ENCODE data around the gene CLCN6. TPM values are rescaled to one million over a fixed set of nuclear protein-coding genes. Genes with fewer than 3 reads are reported as not detected.

CLCN6 gene
- total and polyA plus RNA-seq, 2 of the 8 experiments (the other 6 are each of a cell fraction or from before 2014, with no cell fraction given): 15.7 to 26.0 TPM

GRCh38 chr1:11855430-11855829, 49.4 kb downstream of the CLCN6 start:
- Histone ChIP-seq H4K20me1 (replicated peaks in 1 of 2; ENCODE audit: control insufficient read depth in 1 of 2, insufficient read depth in 2 of 2, low read length in 2 of 2) (peaks cover 0 to 6% of the 10 kb centered on the region in 2 experiments), H3K27ac (ENCODE audit: low read depth, low read length) (no peak overlapping the region), H3K18ac (ENCODE audit: extremely low read depth, low read length) (no peak overlapping the region), H2AK5ac (ENCODE audit: low read depth, low read length) (no peak overlapping the region), H3K4ac (replicated peaks; ENCODE audit: insufficient read length, low read depth, low read length) (no peak overlapping the region), H3K27me3 (replicated peaks in 1 of 4; ENCODE audit: control insufficient read depth in 3 of 4, extremely low read depth in 1 of 4, insufficient read depth in 3 of 4, low read length in 3 of 4) (peaks cover 0 to 22% (median 11%) of the 10 kb centered on the region in 4 experiments; a peak in 6 of 7 replicates), H3K14ac (ENCODE audit: insufficient read length) (no peak overlapping the region), H3K4me3 (ENCODE audit: extremely low read depth in 1 of 4, insufficient read depth in 2 of 4, low read depth in 3 of 4, low read length in 4 of 4) (no peak overlapping the region), H3K9ac (replicated peaks in 1 of 4; ENCODE audit: extremely low read depth in 1 of 4, low read depth in 3 of 4, low read length in 3 of 4) (no peak overlapping the region), H2AFZ (ENCODE audit: low read length) (no peak overlapping the region), H2BK120ac (replicated peaks; ENCODE audit: low read depth, low read length) (no peak overlapping the region), H2BK5ac (ENCODE audit: low read depth, low read length) (no peak overlapping the region), H4K5ac (ENCODE audit: insufficient read length, low read depth, low read length) (no peak overlapping the region), H3K9me3 (ENCODE audit: insufficient read depth in 2 of 2, low read depth in 1 of 2, low read length in 1 of 2) (no peaks in the 10 kb centered on the region), H2BK15ac (ENCODE audit: low read length) (no peak overlapping the region), H3K23ac (ENCODE audit: insufficient read length) (no peak overlapping the region), H2BK12ac (ENCODE audit: low read depth, low read length) (no peak overlapping the region), H3K79me1 (ENCODE audit: low read depth, low read length) (no peaks in the 10 kb centered on the region), H3K4me1 (replicated peaks in 1 of 4; ENCODE audit: control insufficient read depth in 3 of 4, insufficient read depth in 4 of 4, low read length in 3 of 4) (peaks cover 0 to 3% (median 1%) of the 10 kb centered on the region in 4 experiments; a peak in 1 of 7 replicates), H3K79me2 (ENCODE audit: control insufficient read depth in 1 of 2, insufficient read depth in 2 of 2, low read length in 2 of 2) (no peaks in the 10 kb centered on the region), H4K8ac (ENCODE audit: extremely low read depth, insufficient read depth, low read length) (no peak overlapping the region), H3K36me3 (ENCODE audit: control insufficient read depth in 2 of 4, insufficient read depth in 4 of 4, low read length in 3 of 4) (no peaks in the 10 kb centered on the region), H3K23me2 (ENCODE audit: low read depth, low read length) (peaks cover 3% of the 10 kb centered on the region; the same call in 1 of the 2 replicates), H4K91ac (replicated peaks; ENCODE audit: insufficient read length, low read length) (no peak overlapping the region), H3K4me2 (ENCODE audit: insufficient read depth in 1 of 2, low read depth in 2 of 2, low read length in 2 of 2) (no peak overlapping the region), H3K56ac (replicated peaks; ENCODE audit: insufficient read length, low read depth, low read length) (no peak overlapping the region), H2BK20ac (ENCODE audit: low read length) (no peak overlapping the region)
- DNase-seq (ENCODE audit: low read depth in 1 of 2, low spot score in 2 of 2) (no peak), FAIRE-seq (no peak)
- POLR2A ChIA-PET (ENCODE audit: partially characterized antibody): interaction anchor here (1.1 to 9.0 kb wide), 4 partner anchors 21 to 155 kb away, joined by 3 to 81 read pairs (median 4); no protein-coding TSS in a partner anchor
- WGBS, 2 experiments (ENCODE audit: extremely low coverage in 1 of 2, insufficient coverage in 1 of 2, insufficient read length in 1 of 2, insufficient replicate concordance in 2 of 2, low coverage in 1 of 2, low lambda C conversion rate in 2 of 2, missing lambda C conversion rate in 1 of 2): 92% methylated on average over 7 of the region's 8 CpGs; no CpG with 5 or more reads in 1 of the 2 experiments
- CTCF ChIA-PET (ENCODE audit: partially characterized antibody): interaction anchor here (0.6 to 4.9 kb wide), 17 partner anchors 10 to 155 kb away, joined by 3 to 27 read pairs (median 5); no protein-coding TSS in a partner anchor
- TF ChIP-seq USF2 (IDR thresholded peaks at IDR 0.05; ENCODE audit: low read length): no peak
- TF ChIP-seq CTBP2 (IDR thresholded peaks at IDR 0.05; ENCODE audit: borderline replicate concordance, insufficient read depth, insufficient read length, low read length): no peak
- no peak for TF ChIP-seq ATF2 (IDR thresholded peaks at IDR 0.05; ENCODE audit: low read length)
- no peak for TF ChIP-seq CREB1 (IDR thresholded peaks at IDR 0.05)
- no peak for TF ChIP-seq TEAD4 (IDR thresholded peaks at IDR 0.05; ENCODE audit: low read depth, low read length)
- TF ChIP-seq CBX5 (IDR thresholded peaks at IDR 0.05; ENCODE audit: low read depth, low read length): no peak
- TF ChIP-seq EP300 (IDR thresholded peaks at IDR 0.05; ENCODE audit: borderline replicate concordance in 1 of 2, low read depth in 2 of 2, low read length in 2 of 2): no peak
- no peak for TF ChIP-seq SIRT6 (IDR thresholded peaks at IDR 0.05; ENCODE audit: low read length)
- no peak for TF ChIP-seq HDAC2 (IDR thresholded peaks at IDR 0.05; ENCODE audit: borderline replicate concordance in 1 of 2, low read depth in 2 of 2, low read length in 2 of 2)
